Adipocyte (in vitro differentiated cells): Measurements from ENCODE around the gene PHLDB2.
A peak's percentile ranks its signal among the peaks of the same experiment; 100 is the strongest.

Experiments
- DNase-seq: peaks from one replicate; pipeline ENCODE4 v3.0.0-alpha.2; 2015; ENCODE audit warnings: low read depth
- H3K27me3 ChIP-seq: replicated peaks from 2 replicates; pipeline ENCODE4 v1.7.0; 2013; ENCODE audit warnings: mild to moderate bottlenecking, low read length, moderate library complexity; ENCODE audit not compliant: control insufficient read depth, insufficient read depth
- H3K36me3 ChIP-seq: 2 replicates; pipeline ENCODE4 v1.7.0; 2013; ENCODE audit warnings: low read length, mild to moderate bottlenecking, moderate library complexity; ENCODE audit not compliant: control insufficient read depth, insufficient read depth, severe bottlenecking
- H3K4me1 ChIP-seq: 2 replicates; pipeline ENCODE4 v1.7.0; 2013; ENCODE audit warnings: mild to moderate bottlenecking, low read length, moderate library complexity; ENCODE audit not compliant: control insufficient read depth, insufficient read depth
- H3K4me3 ChIP-seq: 2 replicates; pipeline ENCODE4 v1.7.0; 2013; ENCODE audit warnings: mild to moderate bottlenecking, low read length, moderate library complexity
- H3K9ac ChIP-seq: 2 replicates; pipeline ENCODE4 v1.7.0; 2013; ENCODE audit warnings: mild to moderate bottlenecking, low read length, moderate library complexity
- H3K9me3 ChIP-seq: 2 replicates; pipeline ENCODE4 v1.7.0; 2013; ENCODE audit warnings: mild to moderate bottlenecking, low read length, moderate library complexity; ENCODE audit not compliant: control insufficient read depth

PHLDB2 gene

GRCh38 chr3:111862974-111863373, 3.9 kb downstream of the PHLDB2 start:
- DNase-seq, result no peak
- Histone ChIP-seq H3K36me3 (no peaks in the 10 kb centered on the region), H3K4me3 (no peak overlapping the region), H3K27me3 (no peaks in the 10 kb centered on the region), H3K9ac (no peak overlapping the region), H3K9me3 (no peaks in the 10 kb centered on the region), H3K4me1 (peaks cover 55% of the 10 kb centered on the region)

DNA sequence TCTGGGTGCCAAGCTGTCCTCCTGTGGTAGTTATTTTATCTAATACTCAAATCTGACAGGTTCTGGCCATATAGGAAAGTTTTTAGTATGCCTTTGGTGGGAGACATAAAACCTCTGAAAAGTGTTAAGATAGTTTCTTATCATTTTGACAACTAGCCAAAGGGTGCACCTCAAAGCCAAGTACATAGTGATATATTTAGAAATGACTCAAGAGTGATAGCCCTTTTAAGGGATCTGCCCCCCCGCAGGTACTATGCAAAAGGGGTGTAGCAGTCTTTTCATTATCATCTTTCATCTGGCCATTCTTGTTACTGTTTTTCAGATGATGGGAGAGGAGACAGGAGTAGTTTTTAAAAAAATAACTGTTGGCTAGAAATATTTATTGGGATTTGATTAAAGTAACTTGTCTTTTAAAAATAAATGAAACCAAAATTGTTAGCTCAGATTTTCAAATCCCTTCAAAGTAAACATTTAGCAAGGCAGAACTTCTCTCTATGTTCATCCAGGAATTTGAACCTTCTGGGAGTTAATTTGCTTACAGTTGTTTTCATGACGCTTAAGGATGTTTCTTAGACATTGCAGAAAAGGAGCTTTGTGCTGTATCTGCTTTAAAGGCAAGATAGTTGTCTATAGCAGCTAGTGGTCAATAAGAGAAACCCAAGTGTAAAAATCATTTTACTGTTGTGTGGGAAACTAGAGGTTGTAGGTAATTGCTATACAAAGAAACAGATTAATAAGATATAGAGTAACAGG, 5.1 kb downstream of the PHLDB2 start:
- DNase-seq, result peak; percentile 32
- Histone ChIP-seq H3K4me3 (peak overlapping the region; percentile 55), H3K4me1 (peaks cover 49% of the 10 kb centered on the region)

GRCh38 chr3:111864821-111865656, 6.0 kb downstream of the PHLDB2 start:
- Histone ChIP-seq H3K9ac (peak overlapping the region; percentile 56), H3K4me3 (peak overlapping the region; percentile 55), H3K9me3 (no peaks in the 10 kb centered on the region), H3K36me3 (no peaks in the 10 kb centered on the region), H3K27me3 (no peaks in the 10 kb centered on the region), H3K4me1 (peaks cover 49% of the 10 kb centered on the region)
- DNase-seq, result peak; percentile 77

More for the DNA sequence above, 5.1 kb downstream of the PHLDB2 start:
- Histone ChIP-seq H3K9ac (peak overlapping the region; percentile 56), H3K36me3 (no peaks in the 10 kb centered on the region), H3K27me3 (no peaks in the 10 kb centered on the region), H3K9me3 (no peaks in the 10 kb centered on the region)

GRCh38 chr3:111867889-111868426, 8.9 kb downstream of the PHLDB2 start:
- Histone ChIP-seq H3K27me3 (no peaks in the 10 kb centered on the region), H3K4me1 (peaks cover 36% of the 10 kb centered on the region), H3K4me3 (no peak overlapping the region), H3K9ac (no peak overlapping the region), H3K36me3 (peaks cover 9% of the 10 kb centered on the region), H3K9me3 (no peaks in the 10 kb centered on the region)
- DNase-seq, result no peak

GRCh38 chr3:111870620-111871019, 11.6 kb downstream of the PHLDB2 start:
- peak; percentile 28 for DNase-seq

DNA sequence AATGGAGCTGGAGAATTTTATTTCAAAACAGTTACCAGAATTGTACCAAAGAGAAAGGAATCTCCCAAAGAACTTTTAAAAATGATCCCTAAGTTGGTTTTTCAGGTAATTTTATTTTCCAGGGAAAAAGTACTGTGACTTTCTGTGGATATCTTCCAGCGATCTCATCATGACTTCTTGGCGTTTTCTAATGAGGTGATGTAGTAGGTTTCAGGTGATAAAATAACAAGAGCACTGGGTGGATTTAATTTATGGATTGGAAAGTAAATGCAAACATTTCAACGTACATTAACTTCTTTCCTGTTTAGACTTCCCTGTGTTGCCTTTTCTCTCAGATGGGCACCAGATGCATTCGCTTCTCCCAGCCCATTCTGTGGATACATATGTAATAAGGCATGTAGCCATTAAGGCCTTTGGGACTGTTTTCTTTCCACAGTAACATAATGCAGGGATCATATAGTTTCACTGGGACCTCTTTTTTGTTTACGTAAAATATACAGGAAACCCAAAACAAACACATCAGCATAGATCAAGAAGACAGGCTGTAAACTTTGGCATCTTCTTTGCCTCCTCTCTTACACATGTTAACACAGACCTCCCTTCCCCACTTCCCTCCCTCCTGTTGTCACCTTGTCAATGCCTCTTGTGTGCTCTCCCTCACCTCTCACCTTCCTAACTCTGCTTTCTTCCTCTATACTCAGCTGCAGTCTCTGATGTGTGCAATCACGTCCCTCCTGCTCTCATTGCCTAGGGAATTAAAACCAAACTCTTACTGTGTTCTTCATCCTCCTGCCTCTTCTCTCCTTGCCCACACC, 13.0 kb downstream of the PHLDB2 start:
- H3K9ac ChIP-seq, result no peak overlapping the region
- H3K4me1 ChIP-seq, result peaks cover 18% of the 10 kb centered on the region
- peaks cover 9% of the 10 kb centered on the region for H3K36me3 ChIP-seq
- H3K27me3 ChIP-seq, result no peaks in the 10 kb centered on the region
- H3K9me3 ChIP-seq, result no peaks in the 10 kb centered on the region
- no peak for DNase-seq
- H3K4me3 ChIP-seq, result no peak overlapping the region

More at GRCh38 chr3:111870620-111871019, 11.6 kb downstream of the PHLDB2 start:
- Histone ChIP-seq H3K4me3 (no peak overlapping the region), H3K9ac (no peak overlapping the region), H3K9me3 (no peaks in the 10 kb centered on the region), H3K36me3 (peaks cover 9% of the 10 kb centered on the region), H3K27me3 (no peaks in the 10 kb centered on the region), H3K4me1 (peaks cover 25% of the 10 kb centered on the region)

- Histone ChIP-seq H3K4me3 (no peak overlapping the region), H3K36me3 (peaks cover 9% of the 10 kb centered on the region), H3K9ac (no peak overlapping the region), H3K4me1 (peaks cover 18% of the 10 kb centered on the region), H3K27me3 (no peaks in the 10 kb centered on the region), H3K9me3 (no peaks in the 10 kb centered on the region)
- DNase-seq, result no peak
These were observed 13.9 kb downstream of the PHLDB2 start for GRCh38 chr3:111872979-111873378.

GRCh38 chr3:111874177-111874820, 15.2 kb downstream of the PHLDB2 start:
- H3K4me3 ChIP-seq, result no peak overlapping the region
- no peak overlapping the region for H3K9ac ChIP-seq
- peak; percentile 33 for DNase-seq
- peaks cover 18% of the 10 kb centered on the region for H3K4me1 ChIP-seq
- H3K27me3 ChIP-seq, result no peaks in the 10 kb centered on the region
- H3K36me3 ChIP-seq, result peaks cover 9% of the 10 kb centered on the region
- no peaks in the 10 kb centered on the region for H3K9me3 ChIP-seq

DNA sequence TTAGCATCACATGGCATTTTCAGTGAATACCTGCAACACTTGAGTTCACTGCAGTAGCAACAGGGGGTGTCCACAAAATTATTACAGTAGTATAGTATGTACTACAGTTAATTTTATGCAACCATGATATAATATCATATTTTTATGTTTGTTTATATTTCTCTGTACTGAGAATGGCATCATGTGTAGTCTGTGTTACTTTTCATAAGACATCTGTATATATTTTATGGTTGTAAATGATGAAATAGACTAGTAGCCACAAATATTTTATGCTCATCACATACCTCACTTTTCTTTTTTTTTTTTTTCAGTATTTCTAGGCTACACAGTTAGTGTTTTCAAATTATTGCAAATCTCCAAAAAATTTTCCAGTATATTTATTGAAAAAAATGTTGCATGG, 22.4 kb downstream of the PHLDB2 start:
- Histone ChIP-seq H3K4me1 (no peaks in the 10 kb centered on the region), H3K9me3 (peaks cover 8% of the 10 kb centered on the region), H3K9ac (no peak overlapping the region), H3K27me3 (no peaks in the 10 kb centered on the region), H3K4me3 (no peak overlapping the region), H3K36me3 (peaks cover 21% of the 10 kb centered on the region)
- no peak for DNase-seq

DNA sequence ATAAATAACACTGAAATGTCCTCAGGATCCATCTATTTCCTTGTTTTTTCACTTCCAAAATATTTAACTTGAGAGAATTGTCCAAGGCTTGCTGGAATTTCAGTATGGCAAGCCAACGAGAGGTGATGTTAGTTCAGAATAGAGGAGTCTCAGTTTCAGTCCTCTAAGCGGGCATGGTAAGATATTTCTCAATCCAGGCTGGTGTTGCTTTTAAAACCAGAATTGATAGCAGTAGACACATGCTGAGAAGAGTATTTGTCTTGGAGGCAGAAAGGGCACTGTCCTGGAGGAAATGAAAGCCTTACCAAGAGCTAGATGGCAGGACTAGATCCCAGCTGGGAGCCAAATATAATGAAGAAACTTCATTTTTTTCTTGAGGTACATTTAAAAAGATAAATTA, 23.1 kb downstream of the PHLDB2 start:
- no peak overlapping the region for H3K9ac ChIP-seq
- peaks cover 8% of the 10 kb centered on the region for H3K9me3 ChIP-seq
- H3K4me1 ChIP-seq, result no peaks in the 10 kb centered on the region
- H3K36me3 ChIP-seq, result peaks cover 27% of the 10 kb centered on the region
- H3K4me3 ChIP-seq, result no peak overlapping the region
- H3K27me3 ChIP-seq, result no peaks in the 10 kb centered on the region
- DNase-seq, result no peak
